Esophagus squamous epithelium (tissue), 4 donors: ENCODE measurements around the gene COMMD1. TPM values are rescaled to one million over a fixed set of nuclear protein-coding genes. Genes with fewer than 3 reads are reported as not detected.

Experiments used
- small RNA-seq, 4 donors: library from RNA; depleted of rRNA; stranded (forward); fragments of <200 nt; gene quantifications; one replicate each; pipeline ENCODE3, GENCODE V24; 2016
- total RNA-seq, 4 donors: library from RNA; depleted of rRNA; stranded (reverse); fragments of >200 nt; gene quantifications; one replicate each; pipeline ENCODE4 v1.1.0, GENCODE V29; 2016

Gene COMMD1
- total RNA-seq, 4 donors from 2014 or later, result 38.0 to 44.3 (median 40.5) TPM

Small RNAs within 50 kb of the gene (small RNA-seq; reads per million reads assigned to genes)
- 0 reads per million in 4 donors for gene RF00019

Other genes starting within 250 kb of the COMMD1 start
- gene FAM161A, start 51.6 kb upstream of the COMMD1 start, total RNA-seq, result 1 to 10 TPM in 2 of 4 donors, under 1 TPM in 2; 0.76 to 2.7 (median 1.1) TPM
- 100 to 1,000 TPM in 2 of 4 donors, 10 to 100 TPM in 2; 59.3 to 126 (median 95.5) TPM for gene CCT4, start 17.0 kb upstream of the COMMD1 start, total RNA-seq